GM18507 (cell line): ENCODE data around the gene NRG2.

Experiments
- DNase-seq: peaks from one replicate; pipeline ENCODE4 v3.0.0; 2011; ENCODE audit warnings: low read depth; ENCODE audit not compliant: insufficient read length; ENCODE audit errors: extremely low spot score
- FAIRE-seq: peaks from 2 replicates; lab custom pipeline; 2011; peaks lifted over from hg19 to GRCh38; lab: Jason Lieb, UNC

The NRG2 gene

DNA sequence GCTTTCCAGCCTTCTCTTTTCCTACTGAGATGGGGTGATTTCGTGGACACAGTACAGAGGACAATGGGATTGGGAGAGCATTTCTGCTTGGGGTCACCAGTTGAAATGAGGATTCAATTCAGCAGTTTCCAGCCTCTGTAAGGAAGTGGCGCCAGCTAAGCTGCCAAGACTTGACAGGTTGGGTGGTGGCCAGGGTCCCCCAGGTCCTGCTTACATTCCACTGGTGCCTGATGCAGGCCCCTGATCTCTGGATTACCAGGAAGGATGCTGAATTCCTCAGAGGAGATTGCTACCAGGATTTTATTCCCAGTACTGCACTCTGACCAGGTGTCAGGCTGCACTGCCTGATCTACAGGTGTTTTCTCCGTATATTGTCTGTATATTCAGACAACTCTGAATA lies 127.8 kb downstream of the NRG2 start:
- FAIRE-seq (no peak), DNase-seq (no peak)

GRCh38 chr5:139914218-139914807 lies 128.8 kb downstream of the NRG2 start:
- FAIRE-seq (no peak), DNase-seq (no peak)

- DNase-seq (no peak), FAIRE-seq (no peak)
Observed at GRCh38 chr5:139912804-139913203, 130.3 kb downstream of the NRG2 start.

GRCh38 chr5:139912158-139912557 lies 130.9 kb downstream of the NRG2 start:
- FAIRE-seq: no peak
- DNase-seq: no peak

- FAIRE-seq (no peak), DNase-seq (no peak)
Observed at GRCh38 chr5:139911425-139912120, 131.5 kb downstream of the NRG2 start.

GRCh38 chr5:139910901-139911300 lies 132.2 kb downstream of the NRG2 start:
- DNase-seq (no peak), FAIRE-seq (no peak)

GRCh38 chr5:139910036-139910435 lies 133.1 kb downstream of the NRG2 start:
- no peak for DNase-seq
- no peak for FAIRE-seq

GRCh38 chr5:139908749-139909148 lies 134.3 kb downstream of the NRG2 start:
- no peak for FAIRE-seq
- no peak for DNase-seq

DNA sequence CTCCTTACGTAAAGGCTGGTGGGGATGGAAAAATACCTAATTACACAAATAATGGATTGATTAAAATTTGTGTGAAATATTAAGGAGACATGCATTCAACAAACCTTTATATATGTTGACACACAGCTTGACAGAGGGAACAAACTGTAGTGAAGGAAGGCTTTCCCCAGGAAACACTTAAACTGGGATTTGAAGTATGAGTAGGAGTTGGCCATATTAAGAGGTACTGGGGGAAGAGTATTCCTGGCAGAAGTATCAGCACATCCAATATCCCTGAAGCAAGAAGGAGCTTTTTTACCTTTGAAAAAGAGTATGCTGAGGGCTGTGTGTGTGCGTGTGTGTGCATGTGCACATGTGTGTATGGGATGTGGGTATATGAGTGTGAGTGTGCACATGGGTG lies 136.4 kb downstream of the NRG2 start:
- no peak for FAIRE-seq
- no peak for DNase-seq

GRCh38 chr5:139904816-139905661 lies 138.1 kb downstream of the NRG2 start:
- no peak for DNase-seq
- no peak for FAIRE-seq

DNA sequence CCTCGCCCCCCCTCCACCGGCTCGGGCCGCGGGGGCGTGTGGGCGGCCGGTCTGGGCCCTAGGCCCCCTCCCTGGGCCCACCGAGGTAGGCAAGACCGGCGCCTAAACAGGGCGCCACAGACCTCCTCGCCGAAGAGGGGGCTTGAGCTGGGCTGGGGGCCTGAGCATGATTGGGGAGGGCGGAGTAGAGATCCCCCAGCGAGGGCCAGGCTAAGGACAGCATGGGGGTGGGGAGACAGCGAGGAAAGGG lies 138.6 kb downstream of the NRG2 start:
- no peak for FAIRE-seq
- DNase-seq: no peak

DNA sequence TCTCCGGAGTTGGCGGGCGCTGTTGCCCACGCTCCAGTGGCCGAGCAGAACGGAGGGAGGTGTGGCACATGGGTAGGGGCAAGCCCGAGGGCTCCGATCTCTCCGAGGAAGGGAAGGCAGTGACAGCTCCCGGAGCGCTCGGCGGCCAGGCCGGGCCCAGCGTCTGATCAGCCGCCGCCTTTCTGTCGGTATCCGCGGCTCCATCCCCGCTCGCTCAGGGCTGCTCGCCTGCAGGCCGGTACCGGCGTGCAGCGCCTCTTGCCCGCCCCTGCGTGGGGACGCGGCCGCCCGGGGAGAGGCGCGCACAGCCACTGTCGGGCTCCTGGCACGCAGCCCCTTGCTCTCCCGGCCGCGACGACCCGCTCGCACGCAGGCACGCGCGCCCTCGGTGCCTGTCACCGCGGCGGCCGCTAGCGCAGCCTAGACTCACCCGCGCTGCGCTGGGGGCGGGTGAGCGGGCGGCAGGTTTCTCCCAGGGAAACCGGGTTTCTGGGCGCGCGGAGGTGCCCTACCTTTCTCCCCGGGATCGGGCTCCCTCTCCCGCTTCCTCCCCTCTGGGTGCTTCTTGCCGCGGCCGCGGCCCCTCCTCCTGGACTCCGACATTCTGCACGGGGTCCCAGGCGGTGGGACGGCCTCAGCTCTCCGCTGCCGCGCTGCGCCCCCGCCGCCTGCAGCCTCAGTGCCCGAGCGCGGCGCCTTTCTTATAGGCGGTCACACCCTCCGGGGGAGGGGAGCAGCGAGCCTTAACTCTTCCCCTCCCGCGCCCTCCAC lies 139.1 kb downstream of the NRG2 start:
- DNase-seq (peak; percentile 17), FAIRE-seq (no peak)

- no peak for DNase-seq
- FAIRE-seq: no peak
Observed at GRCh38 chr5:139903450-139903794, 139.7 kb downstream of the NRG2 start.

- FAIRE-seq: no peak
- DNase-seq: no peak
Observed at GRCh38 chr5:139901986-139902385, 141.1 kb downstream of the NRG2 start.

GRCh38 chr5:139901251-139901575 lies 141.9 kb downstream of the NRG2 start:
- FAIRE-seq (no peak), DNase-seq (no peak)

DNA sequence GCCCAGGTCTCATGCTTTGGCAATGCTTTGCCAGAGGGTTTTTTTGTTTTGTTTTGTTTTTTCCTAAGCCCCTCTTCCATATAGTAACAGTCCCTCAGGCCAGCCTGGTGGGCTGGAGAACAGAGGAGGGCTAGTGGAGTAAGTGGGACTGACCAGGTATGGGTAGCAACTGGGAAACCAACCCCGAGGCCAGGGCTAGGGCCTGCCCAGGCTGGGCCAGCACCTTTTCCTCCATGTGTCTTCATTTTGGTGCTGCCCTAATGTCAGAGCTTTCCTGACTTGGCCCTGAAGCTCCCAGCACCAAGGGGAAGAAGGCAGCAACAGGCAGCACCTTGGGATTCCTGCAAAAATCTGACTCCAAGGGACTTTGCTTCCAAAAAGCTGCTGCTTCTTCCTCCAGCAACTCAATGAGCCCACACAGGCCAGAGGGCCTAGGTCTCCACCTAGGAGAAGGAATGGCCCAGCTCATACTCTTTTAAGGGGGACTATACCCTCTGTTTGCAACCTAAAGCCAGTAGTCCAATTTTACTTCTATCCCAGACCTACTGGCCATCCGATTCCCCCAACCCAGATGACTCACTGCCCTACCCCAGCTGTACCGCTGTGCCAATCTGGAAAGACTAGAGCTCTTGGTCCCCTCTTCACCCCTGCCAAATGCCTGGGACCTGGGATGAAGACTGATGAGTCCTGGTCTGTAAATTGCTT lies 142.4 kb downstream of the NRG2 start:
- no peak for FAIRE-seq
- no peak for DNase-seq

- FAIRE-seq (no peak), DNase-seq (no peak)
Observed at GRCh38 chr5:139898981-139899380, 144.1 kb downstream of the NRG2 start.

DNA sequence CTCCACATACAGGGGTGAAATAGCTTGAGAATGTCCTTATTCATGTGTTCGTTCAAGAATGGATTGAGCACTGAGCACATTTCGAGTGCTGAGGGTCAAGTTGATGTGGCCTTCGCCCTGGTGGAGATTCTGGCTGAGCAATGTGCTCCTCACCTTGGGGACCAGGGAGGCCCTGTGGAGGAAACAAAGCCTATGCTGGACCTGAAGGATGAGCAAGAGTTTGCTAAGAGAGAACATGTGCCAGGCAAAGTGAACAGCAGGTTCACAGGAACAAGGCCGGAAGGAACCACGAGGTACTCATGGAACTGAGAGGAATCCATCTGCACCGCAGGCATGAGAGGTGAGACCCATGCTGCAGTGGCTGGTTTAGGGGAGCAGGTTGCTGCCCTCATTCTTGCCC lies 145.1 kb downstream of the NRG2 start:
- FAIRE-seq (no peak), DNase-seq (no peak)

GRCh38 chr5:139897342-139897741 lies 145.8 kb downstream of the NRG2 start:
- no peak for FAIRE-seq

DNA sequence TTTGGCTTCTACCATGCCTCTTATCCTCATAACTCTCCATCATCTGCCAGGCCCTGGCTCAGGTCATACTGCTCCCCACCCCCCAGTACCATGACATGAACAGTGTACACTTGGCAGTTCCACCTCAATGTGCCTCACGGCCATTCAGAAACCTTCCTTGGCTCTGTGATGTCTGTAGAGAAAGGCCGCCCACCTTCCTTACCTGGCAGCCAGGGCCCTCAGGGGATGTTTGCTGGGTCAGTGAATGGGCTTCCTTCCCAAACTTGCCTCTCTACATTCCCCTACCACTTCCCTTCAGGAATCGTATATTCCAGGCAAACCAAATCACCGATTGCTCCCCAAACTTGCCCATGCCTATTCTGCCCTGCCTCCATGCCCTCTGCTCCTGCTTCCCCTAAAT lies 146.4 kb downstream of the NRG2 start:
- FAIRE-seq: no peak
- DNase-seq: no peak

More at GRCh38 chr5:139897342-139897741, 145.8 kb downstream of the NRG2 start:
- DNase-seq: no peak
